ENCODE data around the gene EEF1AKMT1.

- TF ChIP-seq CTCF (IDR thresholded peaks at IDR 0.05; ENCODE audit: low read depth, low read length, poor library complexity, severe bottlenecking), result no peak
- no peak for TF ChIP-seq EZH2phosphoT487 (IDR thresholded peaks at IDR 0.05; ENCODE audit: borderline replicate concordance, low read length)
Observed at GRCh38 chr13:20721454-20722357, 52.1 kb downstream of the EEF1AKMT1 start.
